Measurements from ENCODE around the gene PIM2.

PIM2 gene

GRCh38 chrX:48918643-48919340 lies at the start of gene PIM2:
Gene PIM2 (minus strand): TSS chrX:48919024. CDS start chrX:48918834, 190 bp downstream.
- DNase-seq = peak; percentile 4 to 70

- DNase-seq = no peak
Observed at GRCh38 chrX:48968377-48968776, 49.6 kb upstream of the PIM2 start.

GRCh38 chrX:48966796-48967579 lies 48.2 kb upstream of the PIM2 start:
- DNase-seq = no peak

GRCh38 chrX:48965959-48966358 lies 47.1 kb upstream of the PIM2 start:
- DNase-seq = no peak

- DNase-seq = no peak
Observed at GRCh38 chrX:48961585-48962091, 42.8 kb upstream of the PIM2 start.

- no peak for DNase-seq
Observed at GRCh38 chrX:48960291-48960690, 41.5 kb upstream of the PIM2 start.

- no peak for DNase-seq
Observed at GRCh38 chrX:48958635-48959094, 39.8 kb upstream of the PIM2 start.

- peak; percentile 67 to 83 for DNase-seq
Observed at GRCh38 chrX:48957827-48958634, 39.2 kb upstream of the PIM2 start.

- no peak for DNase-seq
Observed at GRCh38 chrX:48957477-48957826, 38.6 kb upstream of the PIM2 start, which contains the start of gene OTUD5. Gene OTUD5 (minus strand): TSS chrX:48957607. CDS start chrX:48957570, 37 bp downstream.

- no peak for DNase-seq
Observed at GRCh38 chrX:48956728-48957414, 38.0 kb upstream of the PIM2 start.

- no peak for DNase-seq
Observed at GRCh38 chrX:48948589-48948988, 29.8 kb upstream of the PIM2 start.

- peak in 1 of 2 experiments; percentile 11 for DNase-seq
Observed at GRCh38 chrX:48945517-48946348, 26.9 kb upstream of the PIM2 start.

- DNase-seq = no peak
Observed at GRCh38 chrX:48942895-48943294, 24.1 kb upstream of the PIM2 start.

GRCh38 chrX:48940404-48940955 lies 21.7 kb upstream of the PIM2 start:
- no peak for DNase-seq

- DNase-seq = no peak
Observed at GRCh38 chrX:48939524-48940228, 20.9 kb upstream of the PIM2 start.

GRCh38 chrX:48938721-48939425 lies 20.0 kb upstream of the PIM2 start:
- no peak for DNase-seq

- no peak for DNase-seq
Observed at GRCh38 chrX:48937054-48937907, 18.5 kb upstream of the PIM2 start.

- no peak for DNase-seq
Observed at GRCh38 chrX:48936429-48937053, 17.7 kb upstream of the PIM2 start.
